Endothelial cell (in vitro differentiated cells): ENCODE data around the gene KAZN. TPM values are rescaled to one million over a fixed set of nuclear protein-coding genes. Genes with fewer than 3 reads are reported as not detected.

Source experiments
- DNase-seq: peaks from one replicate; pipeline ENCODE4 v3.0.0; 2021; ENCODE audit warnings: low spot score
- H3K27ac Mint-ChIP-seq: one replicate; pipeline ENCODE4 v1.8.0; 2021; ENCODE audit warnings: mixed read lengths, inconsistent platforms; ENCODE audit not compliant: unreplicated experiment
- H3K27me3 Mint-ChIP-seq: one replicate; pipeline ENCODE4 v1.8.0; 2021; ENCODE audit warnings: mild to moderate bottlenecking, moderate library complexity, mixed read lengths, inconsistent platforms; ENCODE audit not compliant: unreplicated experiment
- H3K36me3 Mint-ChIP-seq: one replicate; pipeline ENCODE4 v1.8.0; 2021; ENCODE audit warnings: mild to moderate bottlenecking, low read depth, mixed read lengths, inconsistent platforms; ENCODE audit not compliant: unreplicated experiment
- H3K4me1 Mint-ChIP-seq: one replicate; pipeline ENCODE4 v1.8.0; 2021; ENCODE audit warnings: mild to moderate bottlenecking, mixed read lengths, inconsistent platforms; ENCODE audit not compliant: unreplicated experiment
- H3K4me3 Mint-ChIP-seq: one replicate; pipeline ENCODE4 v1.8.0; 2021; ENCODE audit warnings: mild to moderate bottlenecking, mixed read lengths, inconsistent platforms; ENCODE audit not compliant: unreplicated experiment
- H3K9me3 Mint-ChIP-seq: one replicate; pipeline ENCODE4 v1.8.0; 2021; ENCODE audit warnings: mixed read lengths, inconsistent platforms; ENCODE audit not compliant: unreplicated experiment
- CTCF ChIP-seq: fragments of 200-600 bp; sonication (generic); IDR thresholded peaks from one replicate; pipeline ENCODE4 v1.5.0; 2021; ENCODE audit warnings: antibody characterized with exemption; ENCODE audit not compliant: unreplicated experiment
- total RNA-seq: library from RNA; stranded (reverse); fragmentation: NEBNext Ultra II Directional; extraction: Animal tissue kit (Norgen Biotek cat#: 25700); gene quantifications from one replicate; pipeline ENCODE4 v1.2.1, GENCODE V29; 2021; ENCODE audit not compliant: unreplicated experiment

The KAZN gene
- total RNA-seq, 1 donor from 2014 or later, result 10.1 TPM

- H3K4me3 Mint-ChIP-seq, result no peak overlapping the region
- DNase-seq, result no peak
- no peaks in the 10 kb centered on the region for H3K36me3 Mint-ChIP-seq
- H3K9me3 Mint-ChIP-seq, result no peaks in the 10 kb centered on the region
- no peaks in the 10 kb centered on the region for H3K4me1 Mint-ChIP-seq
- no peaks in the 10 kb centered on the region for H3K27me3 Mint-ChIP-seq
- H3K27ac Mint-ChIP-seq, result no peak overlapping the region
- no peak for TF ChIP-seq CTCF
Measured at GRCh38 chr1:14827870-14828269, 229.4 kb downstream of the KAZN start.

- TF ChIP-seq CTCF, result no peak
- Mint-ChIP-seq H3K9me3 (no peaks in the 10 kb centered on the region), H3K4me3 (no peak overlapping the region), H3K4me1 (no peaks in the 10 kb centered on the region), H3K27me3 (no peaks in the 10 kb centered on the region), H3K27ac (no peak overlapping the region), H3K36me3 (no peaks in the 10 kb centered on the region)
- DNase-seq, result no peak
Measured at GRCh38 chr1:14828665-14829064, 230.2 kb downstream of the KAZN start.

- Mint-ChIP-seq H3K36me3 (no peaks in the 10 kb centered on the region), H3K9me3 (no peaks in the 10 kb centered on the region), H3K27ac (no peak overlapping the region), H3K4me1 (no peaks in the 10 kb centered on the region), H3K27me3 (peaks cover 5% of the 10 kb centered on the region), H3K4me3 (no peak overlapping the region)
- DNase-seq, result no peak
- TF ChIP-seq CTCF, result no peak
Measured at GRCh38 chr1:14835725-14836124, 237.2 kb downstream of the KAZN start.

GRCh38 chr1:14836426-14837140 is 238.1 kb downstream of the KAZN start:
- Mint-ChIP-seq H3K9me3 (peaks cover 2% of the 10 kb centered on the region), H3K4me1 (no peaks in the 10 kb centered on the region), H3K4me3 (no peak overlapping the region), H3K36me3 (no peaks in the 10 kb centered on the region), H3K27me3 (peaks cover 5% of the 10 kb centered on the region), H3K27ac (no peak overlapping the region)
- no peak for DNase-seq
- no peak for TF ChIP-seq CTCF

- peaks cover 11% of the 10 kb centered on the region for H3K9me3 Mint-ChIP-seq
Measured at GRCh38 chr1:14840374-14840773, 241.9 kb downstream of the KAZN start.

More at GRCh38 chr1:14840374-14840773, 241.9 kb downstream of the KAZN start:
- no peak for TF ChIP-seq CTCF
- Mint-ChIP-seq H3K36me3 (peaks cover 5% of the 10 kb centered on the region), H3K27me3 (peaks cover 8% of the 10 kb centered on the region), H3K4me3 (no peak overlapping the region), H3K27ac (no peak overlapping the region), H3K4me1 (no peaks in the 10 kb centered on the region)
- DNase-seq, result no peak
